ENCODE data around the gene PODN. TPM values are rescaled to one million over a fixed set of nuclear protein-coding genes. Genes with fewer than 3 reads are reported as not detected.

Gene PODN
- total RNA-seq, 1 donor from 2014 or later = 0.53 TPM

- TF ChIP-seq, protein P1, sequence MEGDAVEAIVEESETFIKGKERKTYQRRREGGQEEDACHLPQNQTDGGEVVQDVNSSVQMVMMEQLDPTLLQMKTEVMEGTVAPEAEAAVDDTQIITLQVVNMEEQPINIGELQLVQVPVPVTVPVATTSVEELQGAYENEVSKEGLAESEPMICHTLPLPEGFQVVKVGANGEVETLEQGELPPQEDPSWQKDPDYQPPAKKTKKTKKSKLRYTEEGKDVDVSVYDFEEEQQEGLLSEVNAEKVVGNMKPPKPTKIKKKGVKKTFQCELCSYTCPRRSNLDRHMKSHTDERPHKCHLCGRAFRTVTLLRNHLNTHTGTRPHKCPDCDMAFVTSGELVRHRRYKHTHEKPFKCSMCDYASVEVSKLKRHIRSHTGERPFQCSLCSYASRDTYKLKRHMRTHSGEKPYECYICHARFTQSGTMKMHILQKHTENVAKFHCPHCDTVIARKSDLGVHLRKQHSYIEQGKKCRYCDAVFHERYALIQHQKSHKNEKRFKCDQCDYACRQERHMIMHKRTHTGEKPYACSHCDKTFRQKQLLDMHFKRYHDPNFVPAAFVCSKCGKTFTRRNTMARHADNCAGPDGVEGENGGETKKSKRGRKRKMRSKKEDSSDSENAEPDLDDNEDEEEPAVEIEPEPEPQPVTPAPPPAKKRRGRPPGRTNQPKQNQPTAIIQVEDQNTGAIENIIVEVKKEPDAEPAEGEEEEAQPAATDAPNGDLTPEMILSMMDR (IDR thresholded peaks at IDR 0.05; ENCODE audit: insufficient read depth, low read length, severe bottlenecking) = no peak
- no peak for DNase-seq (ENCODE audit: low read depth)
- no peak for FAIRE-seq
Measured at GRCh38 chr1:53076165-53076564, 14.2 kb downstream of the PODN start.

DNA sequence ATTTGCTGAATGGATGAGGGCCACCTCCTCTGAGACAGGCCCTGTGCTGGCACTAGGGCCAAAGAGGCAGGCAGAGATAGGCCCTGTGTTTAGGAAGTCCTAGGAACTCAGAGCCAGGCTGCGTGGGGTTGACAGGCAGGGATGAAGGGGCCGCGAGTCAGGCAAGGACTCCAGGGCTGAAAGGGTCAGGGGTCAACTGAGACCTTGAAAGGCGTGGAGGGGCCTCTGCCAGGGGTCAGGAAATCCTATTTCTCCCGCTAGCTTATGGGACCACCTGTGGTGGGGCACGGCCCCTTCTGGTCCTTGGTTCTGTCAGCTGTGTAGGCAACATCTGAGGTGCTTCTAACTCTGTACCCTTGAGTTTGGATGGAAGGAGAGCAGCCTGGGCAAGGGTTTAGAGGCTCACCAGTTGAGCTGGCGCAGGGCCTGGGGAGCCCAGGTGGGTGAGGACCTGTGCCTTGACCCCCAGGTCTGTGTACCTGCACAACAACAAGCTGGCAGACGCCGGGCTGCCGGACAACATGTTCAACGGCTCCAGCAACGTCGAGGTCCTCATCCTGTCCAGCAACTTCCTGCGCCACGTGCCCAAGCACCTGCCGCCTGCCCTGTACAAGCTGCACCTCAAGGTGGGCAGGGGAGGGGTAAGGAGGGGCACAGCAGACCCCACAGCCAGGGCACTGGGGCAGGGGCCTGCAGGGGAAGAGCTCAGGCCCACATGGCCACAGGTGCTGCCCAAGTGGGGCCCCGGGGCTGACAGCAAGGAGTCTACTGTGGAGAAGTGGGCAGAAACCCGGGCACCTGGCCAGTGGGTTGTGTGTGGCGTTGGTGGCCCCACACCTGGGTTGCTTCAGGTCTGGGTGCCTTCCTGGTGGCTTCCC is 14.9 kb downstream of the PODN start:
- TF ChIP-seq, protein P1 (IDR thresholded peaks at IDR 0.05; ENCODE audit: insufficient read depth, low read length, severe bottlenecking) = no peak
- FAIRE-seq = no peak
- DNase-seq (ENCODE audit: low read depth) = no peak
- Histone ChIP-seq H3K36me3 (ENCODE audit: control insufficient read depth, insufficient read depth, low read length) (no peaks in the 10 kb centered on the region), H3K27me3 (ENCODE audit: control insufficient read depth, insufficient read depth, low read length) (peaks cover 2% of the 10 kb centered on the region), H3K4me3 (ENCODE audit: low read depth, low read length) (no peak overlapping the region)

More at GRCh38 chr1:53076165-53076564, 14.2 kb downstream of the PODN start:
- H3K4me3 ChIP-seq (ENCODE audit: low read depth, low read length) = no peak overlapping the region
- H3K36me3 ChIP-seq (ENCODE audit: control insufficient read depth, insufficient read depth, low read length) = no peaks in the 10 kb centered on the region
- peaks cover 2% of the 10 kb centered on the region for H3K27me3 ChIP-seq (ENCODE audit: control insufficient read depth, insufficient read depth, low read length)

- H3K27me3 ChIP-seq (ENCODE audit: control insufficient read depth, insufficient read depth, low read length) = peaks cover 2% of the 10 kb centered on the region
- no peaks in the 10 kb centered on the region for H3K36me3 ChIP-seq (ENCODE audit: control insufficient read depth, insufficient read depth, low read length)
- TF ChIP-seq, protein P1 (IDR thresholded peaks at IDR 0.05; ENCODE audit: insufficient read depth, low read length, severe bottlenecking) = no peak
- no peak overlapping the region for H3K4me3 ChIP-seq (ENCODE audit: low read depth, low read length)
- FAIRE-seq (no peak), DNase-seq (ENCODE audit: low read depth) (no peak)
Measured at GRCh38 chr1:53077599-53077965, 15.6 kb downstream of the PODN start.

DNA sequence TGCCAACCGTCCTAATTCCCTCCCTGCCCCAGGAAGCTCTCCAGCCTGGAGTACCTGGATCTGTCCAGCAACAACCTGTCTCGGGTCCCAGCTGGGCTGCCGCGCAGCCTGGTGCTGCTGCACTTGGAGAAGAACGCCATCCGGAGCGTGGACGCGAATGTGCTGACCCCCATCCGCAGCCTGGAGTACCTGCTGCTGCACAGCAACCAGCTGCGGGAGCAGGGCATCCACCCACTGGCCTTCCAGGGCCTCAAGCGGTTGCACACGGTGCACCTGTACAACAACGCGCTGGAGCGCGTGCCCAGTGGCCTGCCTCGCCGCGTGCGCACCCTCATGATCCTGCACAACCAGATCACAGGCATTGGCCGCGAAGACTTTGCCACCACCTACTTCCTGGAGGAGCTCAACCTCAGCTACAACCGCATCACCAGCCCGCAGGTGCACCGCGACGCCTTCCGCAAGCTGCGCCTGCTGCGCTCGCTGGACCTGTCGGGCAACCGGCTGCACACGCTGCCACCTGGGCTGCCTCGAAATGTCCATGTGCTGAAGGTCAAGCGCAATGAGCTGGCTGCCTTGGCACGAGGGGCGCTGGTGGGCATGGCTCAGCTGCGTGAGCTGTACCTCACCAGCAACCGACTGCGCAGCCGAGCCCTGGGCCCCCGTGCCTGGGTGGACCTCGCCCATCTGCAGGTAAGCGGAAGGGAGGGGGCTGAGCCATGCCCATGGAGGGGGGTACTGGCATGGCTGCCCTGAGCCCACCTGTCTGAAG is 16.5 kb downstream of the PODN start:
- TF ChIP-seq, protein P1 (IDR thresholded peaks at IDR 0.05; ENCODE audit: insufficient read depth, low read length, severe bottlenecking) = no peak
- no peaks in the 10 kb centered on the region for H3K36me3 ChIP-seq (ENCODE audit: control insufficient read depth, insufficient read depth, low read length)
- DNase-seq (ENCODE audit: low read depth) (no peak), FAIRE-seq (peak; percentile 73)
- no peak overlapping the region for H3K4me3 ChIP-seq (ENCODE audit: low read depth, low read length)
- peaks cover 2% of the 10 kb centered on the region for H3K27me3 ChIP-seq (ENCODE audit: control insufficient read depth, insufficient read depth, low read length)

DNA sequence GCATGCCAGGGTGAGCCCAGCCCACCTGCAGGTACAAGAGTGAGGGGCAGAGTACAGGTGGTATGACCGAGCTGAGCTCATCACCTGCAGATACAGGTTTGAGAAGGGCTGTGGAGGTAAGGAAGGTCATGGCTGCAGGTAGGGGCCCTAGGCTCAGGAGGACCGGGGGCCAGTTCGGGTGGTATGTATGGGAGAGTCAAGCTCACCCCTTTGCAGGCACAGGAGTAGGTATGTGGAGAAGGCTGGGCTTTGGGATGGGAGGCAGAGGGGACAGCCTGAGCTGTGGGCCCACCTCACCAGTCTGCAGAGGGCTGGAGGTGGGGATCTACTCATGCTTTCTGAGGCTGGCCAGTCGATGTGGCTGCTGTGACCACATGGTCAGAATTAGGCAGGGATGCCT is 17.2 kb downstream of the PODN start:
- H3K27me3 ChIP-seq (ENCODE audit: control insufficient read depth, insufficient read depth, low read length) = no peaks in the 10 kb centered on the region
- no peaks in the 10 kb centered on the region for H3K36me3 ChIP-seq (ENCODE audit: control insufficient read depth, insufficient read depth, low read length)
- no peak for DNase-seq (ENCODE audit: low read depth)
- no peak overlapping the region for H3K4me3 ChIP-seq (ENCODE audit: low read depth, low read length)
- TF ChIP-seq, protein P1 (IDR thresholded peaks at IDR 0.05; ENCODE audit: insufficient read depth, low read length, severe bottlenecking) = no peak
- FAIRE-seq = no peak
